Stimulated activated CD8-positive, alpha-beta memory T cell treated with anti-CD3 and anti-CD28 coated beads, Interleukin-15, amount 100 ng/mL, for 1 hour (primary cell): ENCODE results near the gene TM9SF1.

Source experiments
- DNase-seq: peaks from one replicate; pipeline ENCODE4 v3.0.0-alpha.2; 2020; ENCODE audit warnings: low read depth

Gene TM9SF1

GRCh38 chr14:24197056-24197450, 1.8 kb upstream of the TM9SF1 start:
- no peak for DNase-seq

- DNase-seq, result no peak
Observed at GRCh38 chr14:24196071-24197055, 1.1 kb upstream of the TM9SF1 start.

- no peak for DNase-seq
Observed at GRCh38 chr14:24194873-24195185, 412 bp downstream of the TM9SF1 start.

- no peak for DNase-seq
Observed at GRCh38 chr14:24194186-24194872, 912 bp downstream of the TM9SF1 start.

- no peak for DNase-seq
Observed at GRCh38 chr14:24192933-24193332, 2.3 kb downstream of the TM9SF1 start.

- DNase-seq, result no peak
Observed at GRCh38 chr14:24190416-24190815, 4.8 kb downstream of the TM9SF1 start.

GRCh38 chr14:24189460-24189859, 5.8 kb downstream of the TM9SF1 start:
- no peak for DNase-seq

- no peak for DNase-seq
Observed at GRCh38 chr14:24189059-24189375, 6.2 kb downstream of the TM9SF1 start.

GRCh38 chr14:24188251-24189058, 6.8 kb downstream of the TM9SF1 start, which contains the start of gene IPO4:
Gene IPO4 (minus strand): TSS chr14:24188816. CDS start chr14:24188787, 29 bp downstream.
- peak; percentile 92 for DNase-seq

- DNase-seq, result no peak
Observed at GRCh38 chr14:24187539-24187915, 7.7 kb downstream of the TM9SF1 start.

GRCh38 chr14:24186831-24187538, 8.3 kb downstream of the TM9SF1 start:
- no peak for DNase-seq

- DNase-seq, result no peak
Observed at GRCh38 chr14:24185741-24186140, 9.5 kb downstream of the TM9SF1 start.

- DNase-seq, result no peak
Observed at GRCh38 chr14:24185026-24185425, 10.2 kb downstream of the TM9SF1 start.

GRCh38 chr14:24184104-24184970, 10.9 kb downstream of the TM9SF1 start:
- no peak for DNase-seq

- no peak for DNase-seq
Observed at GRCh38 chr14:24183014-24183481, 12.2 kb downstream of the TM9SF1 start.

GRCh38 chr14:24182110-24182882, 12.9 kb downstream of the TM9SF1 start:
- DNase-seq, result no peak

- DNase-seq, result no peak
Observed at GRCh38 chr14:24181371-24182077, 13.7 kb downstream of the TM9SF1 start.

GRCh38 chr14:24179961-24180796, 15.1 kb downstream of the TM9SF1 start:
- no peak for DNase-seq
